GM06990 (cell line): ENCODE data around the gene IFIT2.

Experiments used
- DNase-seq: peaks from one replicate; pipeline ENCODE4 v3.0.0-alpha.2; 2011; ENCODE audit not compliant: insufficient read length; ENCODE audit errors: extremely low read depth
- H3K27me3 ChIP-seq: replicated peaks from 2 replicates; pipeline ENCODE4 v1.6.0; 2011; ENCODE audit warnings: low read length; ENCODE audit not compliant: control insufficient read depth, insufficient read depth
- H3K36me3 ChIP-seq: 2 replicates; pipeline ENCODE4 v1.5.1; 2011; ENCODE audit warnings: low read length; ENCODE audit not compliant: control insufficient read depth, insufficient read depth
- H3K4me3 ChIP-seq: replicated peaks from 2 replicates; pipeline ENCODE4 v1.5.1; 2011; ENCODE audit warnings: low read depth, mild to moderate bottlenecking, control low read depth, low read length
- CTCF ChIP-seq: IDR thresholded peaks from 2 replicates; pipeline ENCODE4 v1.5.1; 2011; ENCODE audit warnings: low read length, control low read depth, mild to moderate bottlenecking, inconsistent platforms; ENCODE audit not compliant: insufficient read depth, poor library complexity, severe bottlenecking

IFIT2 gene

DNA sequence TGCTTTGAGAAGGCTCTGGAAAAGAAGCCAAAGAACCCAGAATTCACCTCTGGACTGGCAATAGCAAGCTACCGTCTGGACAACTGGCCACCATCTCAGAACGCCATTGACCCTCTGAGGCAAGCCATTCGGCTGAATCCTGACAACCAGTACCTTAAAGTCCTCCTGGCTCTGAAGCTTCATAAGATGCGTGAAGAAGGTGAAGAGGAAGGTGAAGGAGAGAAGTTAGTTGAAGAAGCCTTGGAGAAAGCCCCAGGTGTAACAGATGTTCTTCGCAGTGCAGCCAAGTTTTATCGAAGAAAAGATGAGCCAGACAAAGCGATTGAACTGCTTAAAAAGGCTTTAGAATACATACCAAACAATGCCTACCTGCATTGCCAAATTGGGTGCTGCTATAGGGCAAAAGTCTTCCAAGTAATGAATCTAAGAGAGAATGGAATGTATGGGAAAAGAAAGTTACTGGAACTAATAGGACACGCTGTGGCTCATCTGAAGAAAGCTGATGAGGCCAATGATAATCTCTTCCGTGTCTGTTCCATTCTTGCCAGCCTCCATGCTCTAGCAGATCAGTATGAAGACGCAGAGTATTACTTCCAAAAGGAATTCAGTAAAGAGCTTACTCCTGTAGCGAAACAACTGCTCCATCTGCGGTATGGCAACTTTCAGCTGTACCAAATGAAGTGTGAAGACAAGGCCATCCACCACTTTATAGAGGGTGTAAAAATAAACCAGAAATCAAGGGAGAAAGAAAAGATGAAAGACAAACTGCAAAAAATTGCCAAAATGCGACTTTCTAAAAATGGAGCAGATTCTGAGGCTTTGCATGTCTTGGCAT, 4.8 kb downstream of the IFIT2 start:
- H3K4me3 ChIP-seq = no peak overlapping the region
- TF ChIP-seq CTCF = no peak
- DNase-seq = no peak
- peaks cover 1% of the 10 kb centered on the region for H3K36me3 ChIP-seq
- no peaks in the 10 kb centered on the region for H3K27me3 ChIP-seq

- peaks cover 1% of the 10 kb centered on the region for H3K36me3 ChIP-seq
- no peaks in the 10 kb centered on the region for H3K27me3 ChIP-seq
- H3K4me3 ChIP-seq = no peak overlapping the region
- DNase-seq = no peak
- TF ChIP-seq CTCF = no peak
These were observed 5.4 kb downstream of the IFIT2 start for GRCh38 chr10:89307269-89307577.

GRCh38 chr10:89308266-89308665, 6.4 kb downstream of the IFIT2 start:
- Histone ChIP-seq H3K4me3 (no peak overlapping the region), H3K36me3 (peaks cover 1% of the 10 kb centered on the region), H3K27me3 (no peaks in the 10 kb centered on the region)
- DNase-seq = no peak
- no peak for TF ChIP-seq CTCF

- DNase-seq = no peak
- TF ChIP-seq CTCF = no peak
These were observed 6.9 kb downstream of the IFIT2 start for GRCh38 chr10:89308736-89309135.

DNA sequence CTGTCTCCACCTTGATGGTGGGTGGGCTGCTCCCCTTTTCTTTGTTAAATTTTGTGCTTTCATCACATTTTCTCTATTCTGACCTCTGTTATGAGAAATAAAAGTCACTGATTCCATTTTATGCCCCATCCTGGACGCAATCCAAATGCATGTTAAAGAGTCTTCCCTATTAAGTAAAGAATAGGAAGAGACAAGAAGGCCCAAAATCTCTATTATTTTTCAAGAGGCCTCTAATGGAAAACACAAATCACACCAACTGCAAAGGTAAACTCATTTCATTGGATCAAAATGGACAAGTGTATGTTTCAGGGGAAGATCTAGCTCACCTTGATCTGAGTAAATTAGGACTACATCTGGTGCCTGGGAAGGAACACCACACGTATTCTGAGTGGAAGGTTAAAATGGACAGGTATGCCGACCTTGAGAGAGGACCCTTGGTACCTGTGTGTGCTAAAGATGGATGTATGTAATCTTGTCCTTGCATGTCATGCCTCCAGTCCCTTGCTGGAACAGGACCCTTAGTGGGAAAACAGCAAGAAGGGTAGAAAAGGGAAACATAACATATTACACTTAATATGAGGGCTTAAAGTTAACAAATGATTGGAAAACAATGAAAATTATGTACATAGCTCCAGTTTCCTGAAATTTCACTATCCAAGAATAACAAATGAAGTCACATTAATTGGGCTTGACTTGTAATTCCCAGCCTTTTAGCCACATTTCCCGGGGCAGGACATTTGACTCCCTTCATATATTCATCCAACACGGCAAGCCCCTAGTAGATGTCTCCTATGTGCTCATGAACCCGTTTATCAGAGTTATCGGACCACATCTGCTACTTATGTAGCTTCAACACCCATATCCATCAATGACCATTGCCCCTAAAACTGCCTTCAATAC, 7.6 kb downstream of the IFIT2 start:
- no peak overlapping the region for H3K4me3 ChIP-seq
- no peak for TF ChIP-seq CTCF
- DNase-seq = no peak
- no peaks in the 10 kb centered on the region for H3K27me3 ChIP-seq
- peaks cover 1% of the 10 kb centered on the region for H3K36me3 ChIP-seq

More at GRCh38 chr10:89308736-89309135, 6.9 kb downstream of the IFIT2 start:
- Histone ChIP-seq H3K4me3 (no peak overlapping the region), H3K27me3 (no peaks in the 10 kb centered on the region), H3K36me3 (peaks cover 1% of the 10 kb centered on the region)
